AG04450 (cell line): ENCODE measurements around the gene EPHA6. TPM values are rescaled to one million over a fixed set of nuclear protein-coding genes. Genes with fewer than 3 reads are reported as not detected.

Experiments
- CTCF ChIA-PET: fragments of 300-600, 350-600 bp; formaldehyde crosslinking; extraction: SDS; loops from one replicate; lab custom pipeline; 2022; ENCODE audit warnings: antibody characterized with exemption, inconsistent platforms; lab: Charles Lee
- POLR2A ChIA-PET: fragments of 350-600 bp; formaldehyde crosslinking; extraction: SDS; loops from one replicate; lab custom pipeline; 2021; ENCODE audit warnings: antibody characterized with exemption, inconsistent platforms; lab: Yijun Ruan, JAX
- DNase-seq: peaks from one replicate; pipeline ENCODE4 v3.0.0-alpha.2; 2011; ENCODE audit warnings: low read depth, low spot score
- H3K27ac ChIP-seq: one replicate; pipeline ENCODE4 v1.5.1; 2012; ENCODE audit warnings: low read depth, low read length, control low read depth
- H3K27me3 ChIP-seq: one replicate; pipeline ENCODE4 v1.6.0; 2012; ENCODE audit warnings: low read length; ENCODE audit not compliant: control insufficient read depth, insufficient read depth
- H3K4me3 ChIP-seq: 2 replicates; pipeline ENCODE4 v1.5.1; 2011; ENCODE audit warnings: mild to moderate bottlenecking, low read depth, low read length, control low read depth
- H3K9me3 ChIP-seq: 2 replicates; pipeline ENCODE4 v1.5.1; 2012; ENCODE audit warnings: low read length; ENCODE audit not compliant: control insufficient read depth, insufficient read depth
- polyA plus RNA-seq: library from polyadenylated mRNA; depleted of rRNA; stranded (reverse); fragments of >200 nt; gene quantifications from 2 replicates; pipeline ENCODE4 v1.2.3, GENCODE V29; 2011
- TF ChIP-seq, protein P1 (sequence below): IDR thresholded peaks from 2 replicates; pipeline ENCODE4 v1.5.1; 2011; ENCODE audit warnings: low read depth, low read length, control low read depth, inconsistent platforms

Gene EPHA6
- polyA plus RNA-seq, 1 experiment, result not detected

GRCh38 chr3:97340940-97341339 lies 526.5 kb downstream of the EPHA6 start:
- Histone ChIP-seq H3K9me3 (peaks cover 3% of the 10 kb centered on the region; the same call in 1 of the 2 replicates), H3K27ac (no peak overlapping the region), H3K4me3 (no peak overlapping the region), H3K27me3 (no peaks in the 10 kb centered on the region)
- TF ChIP-seq, protein P1, sequence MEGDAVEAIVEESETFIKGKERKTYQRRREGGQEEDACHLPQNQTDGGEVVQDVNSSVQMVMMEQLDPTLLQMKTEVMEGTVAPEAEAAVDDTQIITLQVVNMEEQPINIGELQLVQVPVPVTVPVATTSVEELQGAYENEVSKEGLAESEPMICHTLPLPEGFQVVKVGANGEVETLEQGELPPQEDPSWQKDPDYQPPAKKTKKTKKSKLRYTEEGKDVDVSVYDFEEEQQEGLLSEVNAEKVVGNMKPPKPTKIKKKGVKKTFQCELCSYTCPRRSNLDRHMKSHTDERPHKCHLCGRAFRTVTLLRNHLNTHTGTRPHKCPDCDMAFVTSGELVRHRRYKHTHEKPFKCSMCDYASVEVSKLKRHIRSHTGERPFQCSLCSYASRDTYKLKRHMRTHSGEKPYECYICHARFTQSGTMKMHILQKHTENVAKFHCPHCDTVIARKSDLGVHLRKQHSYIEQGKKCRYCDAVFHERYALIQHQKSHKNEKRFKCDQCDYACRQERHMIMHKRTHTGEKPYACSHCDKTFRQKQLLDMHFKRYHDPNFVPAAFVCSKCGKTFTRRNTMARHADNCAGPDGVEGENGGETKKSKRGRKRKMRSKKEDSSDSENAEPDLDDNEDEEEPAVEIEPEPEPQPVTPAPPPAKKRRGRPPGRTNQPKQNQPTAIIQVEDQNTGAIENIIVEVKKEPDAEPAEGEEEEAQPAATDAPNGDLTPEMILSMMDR, result no peak
- DNase-seq, result no peak
- CTCF ChIA-PET, result no interaction called here
- POLR2A ChIA-PET, result no interaction called here

GRCh38 chr3:97347780-97348179 lies 533.4 kb downstream of the EPHA6 start:
- Histone ChIP-seq H3K27me3 (no peaks in the 10 kb centered on the region), H3K27ac (no peak overlapping the region), H3K9me3 (peaks cover 6% of the 10 kb centered on the region), H3K4me3 (no peak overlapping the region)
- POLR2A ChIA-PET, result no interaction called here
- TF ChIP-seq, protein P1, result no peak
- CTCF ChIA-PET, result no interaction called here
- DNase-seq, result no peak

GRCh38 chr3:97350971-97351370 lies 536.6 kb downstream of the EPHA6 start:
- peaks cover 15% of the 10 kb centered on the region for H3K9me3 ChIP-seq
- TF ChIP-seq, protein P1, result no peak
- no peak overlapping the region for H3K27ac ChIP-seq
- ChIA-PET POLR2A (no interaction called here), CTCF (no interaction called here)
- no peak overlapping the region for H3K4me3 ChIP-seq
- no peak for DNase-seq
- no peaks in the 10 kb centered on the region for H3K27me3 ChIP-seq

DNA sequence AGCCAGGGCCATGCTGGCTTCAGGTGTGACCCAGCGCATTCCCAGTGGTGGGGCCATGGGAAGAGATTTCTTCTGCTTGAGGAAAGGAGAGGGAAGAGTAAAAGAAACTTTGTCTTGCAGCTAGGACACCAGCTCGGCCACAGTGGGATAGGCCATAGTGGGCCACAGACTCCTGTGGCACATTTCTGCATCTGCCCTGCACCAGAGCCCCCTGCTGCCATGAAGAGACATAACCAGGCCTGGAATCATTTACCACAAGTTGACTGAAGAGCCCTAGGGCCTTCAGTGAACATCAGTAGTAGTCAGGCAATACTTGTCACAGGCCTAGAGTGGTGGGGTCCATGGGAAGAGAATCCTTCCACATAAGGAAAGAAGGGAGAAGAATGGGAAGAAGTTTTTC lies 538.8 kb downstream of the EPHA6 start:
- no peak for DNase-seq
- Histone ChIP-seq H3K9me3 (peaks cover 15% of the 10 kb centered on the region), H3K4me3 (no peak overlapping the region), H3K27ac (no peak overlapping the region), H3K27me3 (no peaks in the 10 kb centered on the region)
- POLR2A ChIA-PET, result no interaction called here
- CTCF ChIA-PET, result no interaction called here
- TF ChIP-seq, protein P1, result no peak

- ChIA-PET POLR2A (no interaction called here), CTCF (no interaction called here)
- no peak for DNase-seq
- H3K9me3 ChIP-seq, result peaks cover 3% of the 10 kb centered on the region; the same call in 1 of the 2 replicates
- TF ChIP-seq, protein P1, result no peak
- no peaks in the 10 kb centered on the region for H3K27me3 ChIP-seq
- no peak overlapping the region for H3K4me3 ChIP-seq
- no peak overlapping the region for H3K27ac ChIP-seq
Measured at GRCh38 chr3:97359977-97360376, 545.6 kb downstream of the EPHA6 start.
